Stimulated activated CD4-positive, alpha-beta T cell treated with anti-CD3 and anti-CD28 coated beads, Interleukin-15, amount 100 ng/mL, for 48 hours (primary cell): ENCODE measurements around the gene TSPO.
"Not testable (repeated sequence)": the region's sequence is repeated elsewhere in the genome, so short reads cannot be mapped to it uniquely, and the experiment has no call there.

Experiments
- DNase-seq, 2 donors: peaks; one replicate each; pipeline ENCODE4 v3.0.0-alpha.2; 2020; ENCODE audit warnings: low read depth in 2 of 2

TSPO gene

GRCh38 chr22:43151251-43152002 lies at the start of gene TSPO:
TSS of gene TSPO (plus strand) at chr22:43151559. CDS start at chr22:43159239, 7,680 bp downstream.
- DNase-seq = peak in 1 of 2 donors; percentile 54

GRCh38 chr22:43104056-43104625 lies 47.2 kb upstream of the TSPO start:
- DNase-seq = not testable (repeated sequence)

GRCh38 chr22:43104950-43105349 lies 46.4 kb upstream of the TSPO start:
- DNase-seq = not testable (repeated sequence)

GRCh38 chr22:43106302-43106701 lies 45.1 kb upstream of the TSPO start:
- no peak for DNase-seq

GRCh38 chr22:43109511-43109910 lies 41.8 kb upstream of the TSPO start:
- no peak for DNase-seq

GRCh38 chr22:43109921-43110443 lies 41.4 kb upstream of the TSPO start:
- no peak for DNase-seq

- peak in 1 of 2 donors; percentile 12 for DNase-seq
Measured at GRCh38 chr22:43110444-43110926, 40.9 kb upstream of the TSPO start, which contains the start of gene BIK. TSS of gene BIK (plus strand) at chr22:43110750. CDS start at chr22:43124023, 13,273 bp downstream.

GRCh38 chr22:43110927-43111623 lies 40.3 kb upstream of the TSPO start:
- DNase-seq = no peak

- no peak for DNase-seq
Measured at GRCh38 chr22:43113526-43114251, 37.7 kb upstream of the TSPO start.

GRCh38 chr22:43114958-43115357 lies 36.4 kb upstream of the TSPO start:
- DNase-seq = no peak

- DNase-seq = no peak
Measured at GRCh38 chr22:43116932-43117331, 34.4 kb upstream of the TSPO start.

- no peak for DNase-seq
Measured at GRCh38 chr22:43118024-43118849, 33.1 kb upstream of the TSPO start.

GRCh38 chr22:43118953-43119458 lies 32.4 kb upstream of the TSPO start:
- DNase-seq = no peak

GRCh38 chr22:43126501-43127165 lies 24.7 kb upstream of the TSPO start:
- no peak for DNase-seq

- no peak for DNase-seq
Measured at GRCh38 chr22:43127166-43127908, 24.0 kb upstream of the TSPO start.

- DNase-seq = no peak
Measured at GRCh38 chr22:43128116-43128515, 23.2 kb upstream of the TSPO start.

- no peak for DNase-seq
Measured at GRCh38 chr22:43128928-43129424, 22.4 kb upstream of the TSPO start.

- no peak for DNase-seq
Measured at GRCh38 chr22:43129426-43130425, 21.6 kb upstream of the TSPO start.
